ENCODE results near the gene NUAK2. TPM values are rescaled to one million over a fixed set of nuclear protein-coding genes. Genes with fewer than 3 reads are reported as not detected.

The NUAK2 gene
- total RNA-seq, 1 experiment from 2014 or later = 25.7 TPM

- POLR2A ChIA-PET = interaction anchor here (0.6 to 2.6 kb wide), 8 partner anchors 8 to 29 kb away, joined by 3 to 33 read pairs (median 6); no protein-coding TSS in a partner anchor
- Histone ChIP-seq H3K9me3 (no peaks in the 10 kb centered on the region), H3K4me1 (peaks cover 74% of the 10 kb centered on the region), H3K27me3 (replicated peaks; ENCODE audit: control insufficient read depth, insufficient read depth, low read length) (no peaks in the 10 kb centered on the region), H3K4me3 (ENCODE audit: low read depth, low read length) (no peak overlapping the region; the same call in 1 of the 2 replicates), H3K36me3 (ENCODE audit: control insufficient read depth, insufficient read depth, low read length) (peaks cover 11% of the 10 kb centered on the region)
- TSS peak; percentile 80 for BruUV-seq (replicated peaks)
- intact Hi-C loops (cut with micrococcal nuclease; ENCODE audit: unreplicated experiment) = loop anchor here (1.0 kb wide), 3 partner anchors 18 to 29 kb away; partner anchors contain the start of gene NUAK2
- Mint-ChIP-seq H3K36me3 (ENCODE audit: insufficient read depth, unreplicated experiment) (peaks cover 93% of the 10 kb centered on the region), H3K27ac (ENCODE audit: unreplicated experiment) (peak overlapping the region; percentile 97), H3K4me3 (ENCODE audit: unreplicated experiment) (peak overlapping the region; percentile 56), H3K27me3 (ENCODE audit: insufficient read depth, unreplicated experiment) (no peaks in the 10 kb centered on the region), H3K9me3 (ENCODE audit: unreplicated experiment) (no peaks in the 10 kb centered on the region), H3K4me1 (ENCODE audit: low read depth, unreplicated experiment) (peaks cover 57% of the 10 kb centered on the region)
- CTCF ChIA-PET = interaction anchor here (0.7 to 2.2 kb wide), 6 partner anchors 17 to 222 kb away, joined by 3 to 41 read pairs (median 14); no protein-coding TSS in a partner anchor
- peak in 1 of 2 experiments; percentile 53 for DNase-seq
- no peak for TF ChIP-seq CTCF (IDR thresholded peaks at IDR 0.05; ENCODE audit: insufficient read depth in 1 of 2, low read depth in 1 of 2, low read length in 1 of 2, severe bottlenecking in 1 of 2, unreplicated experiment in 1 of 2)
Observed at GRCh38 chr1:205301842-205302588, 19.5 kb downstream of the NUAK2 start.

GRCh38 chr1:205301205-205301821, 20.2 kb downstream of the NUAK2 start:
- peaks cover 9% of the 10 kb centered on the region for H3K36me3 ChIP-seq (ENCODE audit: control insufficient read depth, insufficient read depth, low read length)
- Mint-ChIP-seq H3K4me1 (ENCODE audit: low read depth, unreplicated experiment) (peaks cover 58% of the 10 kb centered on the region), H3K9me3 (ENCODE audit: unreplicated experiment) (no peaks in the 10 kb centered on the region), H3K27me3 (ENCODE audit: insufficient read depth, unreplicated experiment) (no peaks in the 10 kb centered on the region), H3K27ac (ENCODE audit: unreplicated experiment) (peak overlapping the region; percentile 97), H3K4me3 (ENCODE audit: unreplicated experiment) (peak overlapping the region; percentile 56), H3K36me3 (ENCODE audit: insufficient read depth, unreplicated experiment) (peaks cover 86% of the 10 kb centered on the region)
- CTCF ChIA-PET = interaction anchor here (0.6 to 2.2 kb wide), 10 partner anchors 16 to 380 kb away, joined by 3 to 41 read pairs (median 5); no protein-coding TSS in a partner anchor
- BruUV-seq (replicated peaks) = no TSS peak
- POLR2A ChIA-PET = interaction anchor here (0.6 to 2.6 kb wide), 11 partner anchors 9 to 330 kb away, joined by 3 to 33 read pairs (median 6); no protein-coding TSS in a partner anchor
- intact Hi-C loops (cut with micrococcal nuclease; ENCODE audit: unreplicated experiment) = loop anchor here (1.0 kb wide), 3 partner anchors 17 to 28 kb away; partner anchors contain the start of gene NUAK2
- peak overlapping the region; percentile 5; the same call in 1 of the 2 replicates for H3K4me3 ChIP-seq (ENCODE audit: low read depth, low read length)
- H3K4me1 ChIP-seq = peaks cover 74% of the 10 kb centered on the region
- DNase-seq = peak; percentile 97 to 99
- no peaks in the 10 kb centered on the region for H3K9me3 ChIP-seq
- no peak for TF ChIP-seq CTCF (IDR thresholded peaks at IDR 0.05; ENCODE audit: insufficient read depth in 1 of 2, low read depth in 1 of 2, low read length in 1 of 2, severe bottlenecking in 1 of 2, unreplicated experiment in 1 of 2)
- no peaks in the 10 kb centered on the region for H3K27me3 ChIP-seq (replicated peaks; ENCODE audit: control insufficient read depth, insufficient read depth, low read length)

GRCh38 chr1:205300149-205300548, 21.4 kb downstream of the NUAK2 start:
- TF ChIP-seq CTCF (IDR thresholded peaks at IDR 0.05; ENCODE audit: insufficient read depth in 1 of 2, low read depth in 1 of 2, low read length in 1 of 2, severe bottlenecking in 1 of 2, unreplicated experiment in 1 of 2) = no peak
- H3K4me3 Mint-ChIP-seq (ENCODE audit: unreplicated experiment) = peak overlapping the region; percentile 56
- H3K4me3 ChIP-seq (ENCODE audit: low read depth, low read length) = no peak overlapping the region
- H3K27me3 Mint-ChIP-seq (ENCODE audit: insufficient read depth, unreplicated experiment) = no peaks in the 10 kb centered on the region
- peak overlapping the region; percentile 97 for H3K27ac Mint-ChIP-seq (ENCODE audit: unreplicated experiment)
- H3K36me3 ChIP-seq (ENCODE audit: control insufficient read depth, insufficient read depth, low read length) = peaks cover 7% of the 10 kb centered on the region
- no peaks in the 10 kb centered on the region for H3K9me3 ChIP-seq
- ChIA-PET POLR2A (interaction anchor here (0.6 to 2.6 kb wide), 6 partner anchors 16 to 33 kb away, joined by 3 to 33 read pairs (median 8); no protein-coding TSS in a partner anchor), CTCF (interaction anchor here (0.7 to 2.2 kb wide), 5 partner anchors 15 to 185 kb away, joined by 3 to 41 read pairs (median 21); no protein-coding TSS in a partner anchor)
- BruUV-seq (replicated peaks) = TSS peak; percentile 31
- H3K9me3 Mint-ChIP-seq (ENCODE audit: unreplicated experiment) = no peaks in the 10 kb centered on the region
- peaks cover 62% of the 10 kb centered on the region for H3K4me1 Mint-ChIP-seq (ENCODE audit: low read depth, unreplicated experiment)
- DNase-seq = no peak
- intact Hi-C loops (cut with micrococcal nuclease; ENCODE audit: unreplicated experiment) = no loop called here
- H3K36me3 Mint-ChIP-seq (ENCODE audit: insufficient read depth, unreplicated experiment) = peaks cover 74% of the 10 kb centered on the region
- no peaks in the 10 kb centered on the region for H3K27me3 ChIP-seq (replicated peaks; ENCODE audit: control insufficient read depth, insufficient read depth, low read length)
- peaks cover 86% of the 10 kb centered on the region for H3K4me1 ChIP-seq
